Small intestine (tissue), 7 donors: ENCODE measurements around the gene MROH2A. TPM values are rescaled to one million over a fixed set of nuclear protein-coding genes. Genes with fewer than 3 reads are reported as not detected.
A peak's percentile ranks its signal among the peaks of the same experiment; 100 is the strongest.

Experiments
- DNase-seq, 2 donors: peaks; one replicate each; pipeline versions ENCODE4 v3.0.0 to v3.0.0-alpha.2; 2013
- FAIRE-seq: peaks from 2 replicates; lab custom pipeline; 2012; peaks lifted over from hg19 to GRCh38; lab: Jason Lieb, UNC
- H3K27ac ChIP-seq, 3 donors: one replicate each; pipeline ENCODE4 v1.5.1; 2013; ENCODE audit warnings: low read length in 2 of 3, mild to moderate bottlenecking in 2 of 3, control low read depth in 1 of 3, inconsistent platforms in 1 of 3, low read depth in 1 of 3, moderate library complexity in 1 of 3
- H3K27me3 ChIP-seq, 3 donors: one replicate each; pipeline ENCODE4 v1.6.1; 2013; ENCODE audit warnings: low read length in 3 of 3, inconsistent platforms in 1 of 3; ENCODE audit not compliant: control insufficient read depth in 3 of 3, insufficient read depth in 3 of 3
- H3K36me3 ChIP-seq, 3 donors: one replicate each; pipeline ENCODE4 v1.6.1; 2013; ENCODE audit warnings: low read length in 3 of 3, inconsistent platforms in 1 of 3, low read depth in 1 of 3, mild to moderate bottlenecking in 1 of 3, moderate library complexity in 1 of 3; ENCODE audit not compliant: control insufficient read depth in 3 of 3, insufficient read depth in 2 of 3
- H3K4me1 ChIP-seq, 3 donors: one replicate each; pipeline ENCODE4 v1.6.1; 2013; ENCODE audit warnings: low read length in 2 of 3, inconsistent platforms in 1 of 3, low read depth in 1 of 3, mild to moderate bottlenecking in 1 of 3, moderate library complexity in 1 of 3; ENCODE audit not compliant: control insufficient read depth in 3 of 3, insufficient read depth in 2 of 3
- H3K4me3 ChIP-seq, 3 donors: one replicate each; pipeline ENCODE4 v1.5.1; 2013; ENCODE audit warnings: low read length in 3 of 3, control low read depth in 1 of 3, inconsistent platforms in 1 of 3, low read depth in 1 of 3, mild to moderate bottlenecking in 1 of 3, moderate library complexity in 1 of 3
- H3K9me3 ChIP-seq, 2 donors: one replicate each; pipeline ENCODE4 v1.6.1; 2013; ENCODE audit warnings: low read depth in 1 of 2, low read length in 1 of 2; ENCODE audit not compliant: control insufficient read depth in 2 of 2, insufficient read depth in 1 of 2
- WGBS, 3 donors: extraction: QIAGEN DNeasy Blood & Tissue Kit; methylation state at CpG; one replicate each; pipeline ENCODE4 v1.1.7; 2013; 5-methylcytosine and 5-hydroxymethylcytosine counted together
- polyA plus RNA-seq, 4 donors: library from polyadenylated mRNA; stranded (reverse) in 3 of 4; unstranded in 1 of 4; fragments of 200-250 nt in 3 of 4; fragments of 120-200 nt in 1 of 4; gene quantifications; one replicate each; pipeline versions ENCODE4 v1.2.1 to v1.2.3, GENCODE V29; 2013
- donor health status: healthy with polysubstance abuse.
- donor health status: control.
- donor health status: control.
- donor health status: Bipolar disorder and iron deficiency.
- donor health status: healthy.

Gene MROH2A
- polyA plus RNA-seq, 4 donors: 0.19 to 1.6 (median 0.42) TPM

DNA sequence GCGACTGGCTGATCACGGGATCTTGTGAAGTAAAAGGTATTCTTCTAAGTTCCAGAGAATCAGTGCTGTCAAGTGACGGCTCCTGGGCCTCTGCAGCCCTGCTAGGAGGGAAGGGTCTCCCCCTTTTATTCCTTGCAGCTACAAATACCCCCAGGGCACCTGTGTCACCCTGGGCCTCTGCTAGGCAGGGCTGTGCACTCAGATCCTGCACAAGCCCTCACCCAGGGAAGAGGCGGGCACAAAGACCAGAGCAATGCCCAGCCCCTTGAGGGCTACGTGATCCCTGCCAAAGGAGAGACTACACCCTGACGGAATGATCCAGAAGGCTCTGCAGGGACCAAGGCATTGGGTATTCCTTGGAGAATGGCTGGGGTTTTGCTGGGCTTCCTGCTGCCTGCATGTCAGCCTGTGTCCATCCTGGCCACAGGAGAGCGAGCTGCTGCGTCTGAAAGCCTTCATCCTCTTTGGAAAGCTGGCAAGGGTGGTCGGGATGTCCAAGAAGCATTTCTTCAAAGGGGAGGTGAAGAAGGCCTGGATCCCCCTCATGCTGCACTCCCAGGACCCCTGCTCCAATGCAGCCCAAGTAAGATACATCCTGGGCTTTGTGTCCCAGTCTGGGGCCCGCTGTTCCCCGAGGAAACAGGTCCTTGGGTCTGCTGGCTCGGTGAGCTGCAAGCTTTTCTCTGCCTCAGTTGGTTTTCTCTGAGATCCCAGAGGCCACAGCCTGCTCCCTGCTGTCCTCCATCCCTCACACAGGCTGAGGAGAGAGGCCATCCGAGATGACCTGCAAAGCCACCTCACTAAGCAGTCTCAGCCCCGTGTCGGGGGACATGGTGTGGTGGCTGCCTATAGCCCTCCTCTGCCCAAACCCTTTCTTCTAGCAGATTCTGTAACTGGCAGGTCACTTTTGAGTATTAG lies 51.3 kb downstream of the MROH2A start:
- H3K4me1 ChIP-seq: peaks cover 0 to 4% (median 0%) of the 10 kb centered on the region in 3 donors
- H3K27ac ChIP-seq: no peak overlapping the region
- H3K27me3 ChIP-seq: no peaks in the 10 kb centered on the region
- DNase-seq (no peak), FAIRE-seq (no peak)
- H3K9me3 ChIP-seq: no peaks in the 10 kb centered on the region
- 81 to 89% (median 86%) methylated on average over 15 of the region's 15 CpGs for WGBS, 3 donors
- peaks cover 0 to 5% (median 0%) of the 10 kb centered on the region in 3 donors for H3K36me3 ChIP-seq
- no peak overlapping the region for H3K4me3 ChIP-seq

DNA sequence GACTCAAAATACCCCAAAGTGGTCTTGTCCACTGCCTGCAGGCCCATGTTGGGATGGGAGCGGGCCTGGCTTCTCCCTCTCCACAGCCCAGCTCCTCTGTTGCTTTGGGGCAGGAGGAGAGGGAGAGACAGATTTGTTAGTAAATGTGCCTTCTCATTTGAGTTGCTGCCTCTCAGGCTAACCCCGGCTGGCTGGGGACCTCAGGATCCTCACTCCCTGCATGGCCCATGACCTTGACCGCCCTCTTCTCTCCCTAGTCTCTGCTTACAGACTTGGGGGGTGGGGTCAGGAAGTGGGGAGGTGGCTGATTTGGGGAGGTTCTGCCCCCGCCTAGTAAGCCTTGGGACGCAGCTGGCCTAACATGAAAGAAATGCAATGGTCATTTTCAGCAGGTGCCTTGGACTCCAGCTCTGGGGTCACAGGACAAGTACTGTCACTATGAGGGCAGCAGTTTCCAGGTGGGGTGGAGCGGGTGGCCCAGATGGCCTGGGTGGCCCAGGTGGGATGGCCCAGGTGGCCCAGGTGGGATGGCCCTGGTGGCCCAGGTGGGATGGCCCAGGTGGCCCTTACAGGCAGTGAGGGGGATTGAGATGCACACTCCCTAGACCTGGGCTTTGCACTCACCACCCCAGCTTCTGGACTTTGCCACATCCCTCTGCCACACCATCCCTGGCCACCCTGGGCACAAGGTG lies 52.1 kb downstream of the MROH2A start:
- Histone ChIP-seq H3K36me3 (peaks cover 0 to 9% (median 0%) of the 10 kb centered on the region in 3 donors), H3K4me1 (peaks cover 0 to 4% (median 0%) of the 10 kb centered on the region in 3 donors), H3K4me3 (no peak overlapping the region), H3K27ac (no peak overlapping the region), H3K27me3 (no peaks in the 10 kb centered on the region), H3K9me3 (no peaks in the 10 kb centered on the region)
- FAIRE-seq (no peak), DNase-seq (no peak)
- WGBS, 3 donors: 92 to 94% (median 94%) methylated on average over 6 of the region's 6 CpGs

DNA sequence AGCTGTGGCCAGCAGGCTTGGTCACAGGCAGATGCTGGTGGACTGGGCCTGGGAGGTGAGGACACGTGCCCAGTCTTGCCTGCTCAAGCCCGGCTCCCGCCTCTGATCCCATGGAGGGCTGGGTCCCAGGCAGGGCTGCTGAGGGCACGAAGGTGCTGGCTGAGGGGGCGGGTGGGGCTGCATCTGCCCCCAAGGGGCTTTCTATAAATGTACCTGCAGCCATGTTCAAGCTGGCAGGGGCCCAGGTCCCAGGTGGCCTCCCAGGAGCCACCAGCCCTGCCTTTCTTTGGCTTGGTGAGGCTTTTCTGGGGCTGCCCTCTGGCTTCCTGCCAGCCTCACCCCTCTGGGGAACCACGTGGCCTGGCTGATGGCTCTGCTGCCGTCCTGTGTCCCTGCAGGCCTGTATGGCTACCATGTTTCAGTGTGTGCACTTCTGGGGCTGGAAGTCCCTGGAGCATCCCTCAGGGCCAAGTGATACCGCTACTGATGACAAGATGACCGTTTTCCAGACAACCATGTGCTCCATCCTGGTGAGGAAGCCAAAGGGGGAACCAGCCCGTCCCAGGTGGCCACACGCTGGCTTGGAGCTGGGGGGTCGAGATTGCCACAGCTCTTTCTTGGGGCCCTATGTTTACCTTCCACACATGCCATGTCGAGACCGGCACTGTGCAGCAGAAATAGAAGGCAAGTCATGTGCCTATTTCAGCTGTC lies 53.0 kb downstream of the MROH2A start:
- WGBS, 3 donors: 69 to 81% (median 81%) methylated on average over 13 to 14 of the region's 14 CpGs
- DNase-seq (no peak), FAIRE-seq (no peak)
- H3K27ac ChIP-seq: no peak overlapping the region
- H3K36me3 ChIP-seq: peaks cover 0 to 17% (median 0%) of the 10 kb centered on the region in 3 donors
- no peak overlapping the region for H3K4me3 ChIP-seq
- no peaks in the 10 kb centered on the region for H3K9me3 ChIP-seq
- H3K27me3 ChIP-seq: no peaks in the 10 kb centered on the region
- peaks cover 0 to 4% (median 0%) of the 10 kb centered on the region in 3 donors for H3K4me1 ChIP-seq

DNA sequence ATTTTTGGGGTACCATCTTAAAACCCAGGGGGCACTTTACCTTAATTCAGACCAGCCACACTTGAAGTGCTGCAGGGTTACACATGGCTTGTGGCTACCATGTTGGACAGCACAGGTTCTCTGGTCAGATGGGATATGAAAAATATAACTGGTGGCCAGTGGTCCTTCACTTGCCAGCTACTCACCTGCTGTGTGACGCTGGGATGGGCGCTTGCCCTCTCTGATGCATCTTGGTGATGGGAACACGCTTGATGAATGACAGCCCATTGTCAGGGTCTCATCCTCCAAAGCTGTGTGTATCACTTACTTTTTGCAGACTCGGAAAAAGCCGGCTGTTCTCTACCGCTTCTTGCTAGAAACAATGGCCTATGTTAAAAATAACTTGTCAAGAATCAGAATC lies 53.7 kb downstream of the MROH2A start:
- Histone ChIP-seq H3K27me3 (no peaks in the 10 kb centered on the region), H3K36me3 (peaks cover 0 to 23% (median 4%) of the 10 kb centered on the region in 3 donors), H3K4me3 (no peak overlapping the region), H3K4me1 (peaks cover 0 to 4% (median 0%) of the 10 kb centered on the region in 3 donors), H3K9me3 (no peaks in the 10 kb centered on the region), H3K27ac (no peak overlapping the region)
- no peak for FAIRE-seq
- no peak for DNase-seq
- WGBS, 3 donors: 96 to 100% (median 99%) methylated on average over 6 of the region's 6 CpGs

DNA sequence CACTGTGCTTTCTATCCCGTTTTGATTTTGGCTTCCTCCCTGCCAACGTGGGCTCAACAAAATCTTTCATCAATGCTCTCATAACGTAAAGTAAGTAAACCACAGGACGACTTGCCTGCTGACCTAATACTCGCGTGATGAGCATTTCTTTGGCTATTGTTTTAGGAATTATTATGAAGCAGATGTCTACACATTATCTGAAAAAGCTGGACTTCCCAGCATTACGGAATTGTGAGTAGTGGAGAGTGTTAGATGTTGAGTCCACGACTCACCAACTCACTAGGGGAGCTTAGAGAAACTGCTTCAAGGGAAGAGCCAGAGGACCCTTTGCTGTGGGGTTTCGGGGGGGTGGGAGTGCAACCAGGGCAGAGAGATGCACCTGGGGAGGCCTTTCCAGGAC lies 54.3 kb downstream of the MROH2A start:
- H3K27me3 ChIP-seq: no peaks in the 10 kb centered on the region
- DNase-seq: no peak
- H3K9me3 ChIP-seq: no peaks in the 10 kb centered on the region
- WGBS, 3 donors: 73 to 78% (median 74%) methylated on average over 9 of the region's 9 CpGs
- H3K27ac ChIP-seq: no peak overlapping the region
- peaks cover 0 to 24% (median 4%) of the 10 kb centered on the region in 3 donors for H3K36me3 ChIP-seq
- H3K4me3 ChIP-seq: no peak overlapping the region
- peaks cover 0 to 4% (median 0%) of the 10 kb centered on the region in 3 donors for H3K4me1 ChIP-seq
- no peak for FAIRE-seq

DNA sequence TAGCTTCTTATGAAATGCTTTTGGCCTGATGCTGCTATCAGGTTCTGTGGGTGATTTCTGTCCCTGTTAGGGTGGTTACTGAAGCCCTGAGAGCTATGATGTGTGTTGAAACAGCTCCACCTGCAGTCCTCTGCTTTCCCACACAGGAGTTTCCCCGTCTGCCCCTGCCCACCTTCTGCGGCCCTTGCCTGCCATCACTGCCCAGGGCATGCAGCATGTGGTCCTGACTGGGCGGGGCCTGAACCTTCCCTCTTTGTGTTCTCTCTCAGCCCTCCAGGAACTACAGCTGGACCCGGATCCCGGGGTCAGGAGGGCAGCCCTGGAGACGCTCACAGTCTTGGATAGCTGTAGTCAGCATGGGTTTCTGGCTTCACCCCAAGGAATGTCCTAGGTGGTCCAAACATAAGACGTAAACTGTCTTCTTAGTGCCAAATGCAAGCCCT lies 54.8 kb downstream of the MROH2A start:
- H3K4me1 ChIP-seq: peaks cover 0 to 4% (median 0%) of the 10 kb centered on the region in 3 donors
- no peak overlapping the region for H3K27ac ChIP-seq
- H3K9me3 ChIP-seq: no peaks in the 10 kb centered on the region
- no peak for FAIRE-seq
- H3K36me3 ChIP-seq: peaks cover 0 to 27% (median 4%) of the 10 kb centered on the region in 3 donors
- no peaks in the 10 kb centered on the region for H3K27me3 ChIP-seq
- 22 to 44% (median 44%) methylated on average over 7 of the region's 7 CpGs for WGBS, 3 donors
- peak; percentile 69 to 73 for DNase-seq
- no peak overlapping the region for H3K4me3 ChIP-seq

DNA sequence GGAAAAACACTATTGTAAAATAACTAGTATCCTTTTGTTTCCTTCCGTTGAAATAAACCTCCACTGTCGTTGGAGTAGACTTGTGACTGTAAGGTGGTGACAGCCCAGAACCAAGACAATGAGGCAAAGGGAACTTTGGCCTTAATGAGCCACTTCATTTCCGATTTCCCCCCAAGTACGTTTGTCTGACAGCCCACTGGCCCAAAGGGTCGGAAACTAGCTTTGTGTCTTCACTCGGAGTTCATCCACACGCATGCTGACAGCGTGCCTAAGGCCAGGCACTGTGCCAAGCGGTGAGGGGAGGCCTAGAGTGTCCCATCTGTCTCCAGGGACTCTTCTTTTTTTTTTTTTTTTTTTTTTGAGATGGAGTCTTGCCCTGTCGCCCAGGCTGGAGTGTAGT lies 55.2 kb downstream of the MROH2A start:
- peaks cover 0 to 31% (median 4%) of the 10 kb centered on the region in 3 donors for H3K36me3 ChIP-seq
- H3K27ac ChIP-seq: no peak overlapping the region
- FAIRE-seq (no peak), DNase-seq (no peak)
- WGBS, 3 donors: 73 to 80% (median 79%) methylated on average over 9 to 10 of the region's 10 CpGs
- peaks cover 0 to 4% (median 0%) of the 10 kb centered on the region in 3 donors for H3K4me1 ChIP-seq
- H3K27me3 ChIP-seq: no peaks in the 10 kb centered on the region
- H3K9me3 ChIP-seq: no peaks in the 10 kb centered on the region
- H3K4me3 ChIP-seq: no peak overlapping the region
